ENCODE results near the gene CRABP2.
A peak's percentile ranks its signal among the peaks of the same experiment; 100 is the strongest.

The CRABP2 gene

DNA sequence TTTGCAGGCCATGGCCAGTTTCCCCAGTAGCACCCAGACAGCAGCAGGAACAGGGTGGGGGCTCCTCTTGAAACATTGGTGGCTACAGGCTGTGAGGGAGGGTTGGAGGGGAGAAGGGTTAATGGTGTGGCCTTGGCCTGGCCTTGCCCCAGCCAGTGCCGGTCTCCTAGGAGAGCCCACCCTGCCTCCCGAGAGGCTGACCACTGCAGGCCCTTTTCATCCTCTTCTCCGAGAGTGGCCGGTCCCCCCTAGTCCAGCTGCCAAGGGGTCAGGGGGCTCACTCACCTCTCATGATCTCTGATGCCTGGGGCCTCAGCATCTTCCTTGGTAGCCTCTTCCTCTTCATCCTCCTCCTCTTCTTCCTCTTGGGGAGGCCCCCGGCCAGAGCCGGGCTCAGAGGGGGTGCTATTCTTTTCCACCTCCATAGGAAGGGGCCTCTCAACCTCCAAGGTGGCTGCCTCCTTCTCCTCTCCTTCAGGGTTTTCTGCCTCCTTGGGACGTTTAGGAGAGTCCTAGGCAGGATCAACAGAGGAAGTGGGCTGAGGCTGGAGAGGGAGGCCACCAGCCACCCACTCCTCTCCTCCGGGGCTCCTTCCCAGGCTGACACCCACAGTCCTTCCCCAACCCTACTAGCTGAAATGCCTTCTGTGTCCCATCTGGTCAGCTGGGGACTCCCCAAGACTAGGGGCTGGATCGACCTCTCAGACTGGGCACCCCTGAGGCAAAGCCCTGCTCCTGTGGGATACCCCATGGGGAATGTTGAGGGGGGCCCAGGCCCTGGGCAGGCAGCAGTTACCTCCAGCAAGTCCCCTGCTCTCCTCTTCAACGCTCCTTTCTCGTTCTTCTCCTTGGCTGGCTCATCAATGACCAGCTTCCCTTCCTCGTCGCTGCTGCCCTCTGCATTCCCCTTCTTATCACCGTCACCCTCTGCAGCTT, 38.3 kb upstream of the CRABP2 start:
- TF ChIP-seq TAF1 (IDR thresholded peaks at IDR 0.05; ENCODE audit: borderline replicate concordance, insufficient read depth, low read length) = no peak

DNA sequence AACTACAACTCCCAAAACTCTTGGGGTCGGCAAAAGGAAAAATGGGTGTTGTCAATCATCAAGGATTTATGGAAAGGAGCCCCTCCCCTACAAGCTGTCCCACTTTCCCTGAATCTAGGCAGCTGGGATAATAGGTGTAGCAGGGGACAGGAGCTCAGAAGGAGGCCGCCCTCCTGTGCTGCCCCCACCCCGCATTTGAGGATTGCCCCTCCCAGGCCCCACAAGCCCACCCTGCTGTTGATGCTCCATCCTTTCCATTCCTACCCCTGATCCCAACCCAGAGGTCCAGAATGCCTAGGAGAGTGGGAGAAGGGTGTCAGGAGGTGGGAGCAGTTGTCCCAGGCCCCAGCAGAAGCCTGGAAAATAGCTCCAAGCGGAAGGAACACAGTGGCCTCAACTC, 37.4 kb upstream of the CRABP2 start:
- TF ChIP-seq FOXP2 (optimal IDR thresholded peaks at IDR 0.05; ENCODE audit: borderline replicate concordance, extremely low read depth, extremely low read length, insufficient read depth) = no peak
- no peak for TF ChIP-seq SIN3A (IDR thresholded peaks at IDR 0.05; ENCODE audit: borderline replicate concordance, insufficient read depth, low read length)
- TF ChIP-seq TAF1 (IDR thresholded peaks at IDR 0.05; ENCODE audit: borderline replicate concordance, insufficient read depth, low read length) = no peak
- no peak for TF ChIP-seq POLR2AphosphoS5 (IDR thresholded peaks at IDR 0.05; ENCODE audit: low read depth, low read length)
- TF ChIP-seq, protein P1, sequence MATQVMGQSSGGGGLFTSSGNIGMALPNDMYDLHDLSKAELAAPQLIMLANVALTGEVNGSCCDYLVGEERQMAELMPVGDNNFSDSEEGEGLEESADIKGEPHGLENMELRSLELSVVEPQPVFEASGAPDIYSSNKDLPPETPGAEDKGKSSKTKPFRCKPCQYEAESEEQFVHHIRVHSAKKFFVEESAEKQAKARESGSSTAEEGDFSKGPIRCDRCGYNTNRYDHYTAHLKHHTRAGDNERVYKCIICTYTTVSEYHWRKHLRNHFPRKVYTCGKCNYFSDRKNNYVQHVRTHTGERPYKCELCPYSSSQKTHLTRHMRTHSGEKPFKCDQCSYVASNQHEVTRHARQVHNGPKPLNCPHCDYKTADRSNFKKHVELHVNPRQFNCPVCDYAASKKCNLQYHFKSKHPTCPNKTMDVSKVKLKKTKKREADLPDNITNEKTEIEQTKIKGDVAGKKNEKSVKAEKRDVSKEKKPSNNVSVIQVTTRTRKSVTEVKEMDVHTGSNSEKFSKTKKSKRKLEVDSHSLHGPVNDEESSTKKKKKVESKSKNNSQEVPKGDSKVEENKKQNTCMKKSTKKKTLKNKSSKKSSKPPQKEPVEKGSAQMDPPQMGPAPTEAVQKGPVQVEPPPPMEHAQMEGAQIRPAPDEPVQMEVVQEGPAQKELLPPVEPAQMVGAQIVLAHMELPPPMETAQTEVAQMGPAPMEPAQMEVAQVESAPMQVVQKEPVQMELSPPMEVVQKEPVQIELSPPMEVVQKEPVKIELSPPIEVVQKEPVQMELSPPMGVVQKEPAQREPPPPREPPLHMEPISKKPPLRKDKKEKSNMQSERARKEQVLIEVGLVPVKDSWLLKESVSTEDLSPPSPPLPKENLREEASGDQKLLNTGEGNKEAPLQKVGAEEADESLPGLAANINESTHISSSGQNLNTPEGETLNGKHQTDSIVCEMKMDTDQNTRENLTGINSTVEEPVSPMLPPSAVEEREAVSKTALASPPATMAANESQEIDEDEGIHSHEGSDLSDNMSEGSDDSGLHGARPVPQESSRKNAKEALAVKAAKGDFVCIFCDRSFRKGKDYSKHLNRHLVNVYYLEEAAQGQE (IDR thresholded peaks at IDR 0.05; ENCODE audit: insufficient read depth in 1 of 2, low read depth in 2 of 2, low read length in 2 of 2) = no peak

DNA sequence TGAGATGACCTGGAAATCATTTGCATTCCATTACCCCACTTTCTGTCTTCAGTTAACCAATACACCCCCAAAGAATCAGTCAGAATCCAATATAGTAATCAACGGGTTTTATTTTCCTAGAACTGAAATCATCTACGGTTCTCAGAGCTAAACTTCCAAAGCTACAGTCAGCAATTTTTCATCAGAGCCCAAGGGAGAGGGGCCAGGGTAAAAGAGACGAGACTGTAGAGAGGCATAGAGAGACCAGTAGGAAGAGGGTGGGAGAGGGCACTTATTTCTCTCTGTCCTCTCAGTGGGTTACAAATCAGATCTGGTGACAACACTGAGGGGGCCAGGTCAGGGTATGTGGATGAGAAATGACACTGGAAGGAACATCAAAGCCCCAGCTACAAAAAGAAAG, 36.6 kb upstream of the CRABP2 start:
- no peak for TF ChIP-seq POLR2AphosphoS5 (IDR thresholded peaks at IDR 0.05; ENCODE audit: low read depth, low read length)
- TF ChIP-seq FOXP2 (optimal IDR thresholded peaks at IDR 0.05; ENCODE audit: borderline replicate concordance, extremely low read depth, extremely low read length, insufficient read depth) = no peak
- TF ChIP-seq SIN3A (IDR thresholded peaks at IDR 0.05; ENCODE audit: borderline replicate concordance, insufficient read depth, low read length) = no peak
- TF ChIP-seq, protein P1 (IDR thresholded peaks at IDR 0.05; ENCODE audit: insufficient read depth in 1 of 2, low read depth in 2 of 2, low read length in 2 of 2) = no peak
- TF ChIP-seq TAF1 (IDR thresholded peaks at IDR 0.05; ENCODE audit: borderline replicate concordance, insufficient read depth, low read length) = no peak

DNA sequence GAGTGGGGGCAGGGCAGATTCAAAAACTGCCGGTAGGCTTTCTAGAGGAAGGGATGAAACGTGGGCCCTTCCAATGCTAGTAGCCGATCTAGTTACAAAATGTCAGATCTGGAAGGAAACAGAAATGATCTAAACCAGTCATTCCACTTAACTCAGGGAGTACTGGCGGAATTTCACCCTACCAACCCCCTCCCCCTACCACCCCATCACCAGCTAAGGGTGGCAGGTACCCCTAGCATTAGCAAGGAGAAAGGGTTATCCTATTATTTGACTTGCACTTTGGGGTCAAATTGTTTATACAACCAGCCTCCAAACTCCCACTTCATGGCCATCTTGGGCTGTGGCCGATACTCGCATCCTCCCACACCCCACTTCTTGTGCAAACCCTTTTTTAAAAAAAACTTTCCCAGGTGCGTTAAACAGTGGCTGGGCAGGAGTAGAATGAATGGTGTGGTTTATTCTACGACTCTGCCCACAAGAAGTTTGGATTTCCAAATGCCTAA, 36.1 kb upstream of the CRABP2 start:
- TF ChIP-seq SIN3A (IDR thresholded peaks at IDR 0.05; ENCODE audit: borderline replicate concordance, insufficient read depth, low read length) = no peak
- TF ChIP-seq FOXP2 (optimal IDR thresholded peaks at IDR 0.05; ENCODE audit: borderline replicate concordance, extremely low read depth, extremely low read length, insufficient read depth) = no peak
- TF ChIP-seq TAF1 (IDR thresholded peaks at IDR 0.05; ENCODE audit: borderline replicate concordance, insufficient read depth, low read length) = no peak
- TF ChIP-seq, protein P1 (IDR thresholded peaks at IDR 0.05; ENCODE audit: insufficient read depth in 1 of 2, low read depth in 2 of 2, low read length in 2 of 2) = no peak
- TF ChIP-seq POLR2AphosphoS5 (IDR thresholded peaks at IDR 0.05; ENCODE audit: low read depth, low read length) = no peak

GRCh38 chr1:156740741-156741480, 35.5 kb upstream of the CRABP2 start, which contains the start of gene MRPL24:
MRPL24 (minus strand) TSS chr1:156741088; CDS start chr1:156738704, 2,384 bp downstream.
- TF ChIP-seq, protein P1 (IDR thresholded peaks at IDR 0.05; ENCODE audit: insufficient read depth in 1 of 2, low read depth in 2 of 2, low read length in 2 of 2) = 0 out of 4 replicates have a peak, but pooled peaks of 1 of the 2 experiments have one; percentile 9
- TF ChIP-seq SIN3A (IDR thresholded peaks at IDR 0.05; ENCODE audit: borderline replicate concordance, insufficient read depth, low read length) (peak; percentile 59), FOXP2 (optimal IDR thresholded peaks at IDR 0.05; ENCODE audit: borderline replicate concordance, extremely low read depth, extremely low read length, insufficient read depth) (no peak), TAF1 (IDR thresholded peaks at IDR 0.05; ENCODE audit: borderline replicate concordance, insufficient read depth, low read length) (0 out of 2 replicates have a peak, but pooled peaks have one; percentile 45), POLR2AphosphoS5 (IDR thresholded peaks at IDR 0.05; ENCODE audit: low read depth, low read length) (peak; percentile 73; the same call in 1 of the 2 replicates)
